Stimulated activated naive CD4-positive, alpha-beta T cell (primary cell): ENCODE data around the gene LRRC8D.

ENCODE experiments used
- DNase-seq, 6 experiments: peaks; one replicate each; lab custom pipeline; 2025; lab: John Stamatoyannopoulos, UW

Gene LRRC8D

GRCh38 chr1:89896105-89896942 lies 75.5 kb downstream of the LRRC8D start:
- no peak for DNase-seq

GRCh38 chr1:89897347-89898133 lies 76.7 kb downstream of the LRRC8D start:
- DNase-seq, result no peak

GRCh38 chr1:89898150-89898549 lies 77.3 kb downstream of the LRRC8D start:
- no peak for DNase-seq

GRCh38 chr1:89898695-89899470 lies 78.1 kb downstream of the LRRC8D start:
- DNase-seq, result no peak

- no peak for DNase-seq
Observed at GRCh38 chr1:89900323-89900722, 79.5 kb downstream of the LRRC8D start.

GRCh38 chr1:89900791-89901708 lies 80.2 kb downstream of the LRRC8D start:
- DNase-seq, result no peak

GRCh38 chr1:89901957-89902669 lies 81.3 kb downstream of the LRRC8D start:
- DNase-seq, result no peak

- DNase-seq, result no peak
Observed at GRCh38 chr1:89903550-89903949, 82.7 kb downstream of the LRRC8D start.

GRCh38 chr1:89904219-89904980 lies 83.6 kb downstream of the LRRC8D start:
- DNase-seq, result no peak

- DNase-seq, result no peak
Observed at GRCh38 chr1:89905395-89906058, 84.7 kb downstream of the LRRC8D start.

- no peak for DNase-seq
Observed at GRCh38 chr1:89906088-89906487, 85.3 kb downstream of the LRRC8D start.

GRCh38 chr1:89907727-89908212 lies 86.9 kb downstream of the LRRC8D start:
- no peak for DNase-seq

- no peak for DNase-seq
Observed at GRCh38 chr1:89908273-89908671, 87.4 kb downstream of the LRRC8D start.

- DNase-seq, result no peak
Observed at GRCh38 chr1:89908672-89909436, 88.0 kb downstream of the LRRC8D start.

GRCh38 chr1:89910268-89910667 lies 89.4 kb downstream of the LRRC8D start:
- no peak for DNase-seq

- DNase-seq, result no peak
Observed at GRCh38 chr1:89910780-89911179, 89.9 kb downstream of the LRRC8D start.

- DNase-seq, result no peak
Observed at GRCh38 chr1:89911191-89911991, 90.6 kb downstream of the LRRC8D start.

GRCh38 chr1:89912073-89912472 lies 91.2 kb downstream of the LRRC8D start:
- DNase-seq, result no peak
